GM12874 (cell line): ENCODE measurements around the gene TRPC4.

Experiments
- TF ChIP-seq, protein P1 (sequence below): IDR thresholded peaks from 2 replicates; pipeline ENCODE4 v1.5.1; 2011; ENCODE audit warnings: low read depth, mild to moderate bottlenecking, control low read depth, low read length, moderate library complexity; ENCODE audit not compliant: insufficient read depth

Gene TRPC4

DNA sequence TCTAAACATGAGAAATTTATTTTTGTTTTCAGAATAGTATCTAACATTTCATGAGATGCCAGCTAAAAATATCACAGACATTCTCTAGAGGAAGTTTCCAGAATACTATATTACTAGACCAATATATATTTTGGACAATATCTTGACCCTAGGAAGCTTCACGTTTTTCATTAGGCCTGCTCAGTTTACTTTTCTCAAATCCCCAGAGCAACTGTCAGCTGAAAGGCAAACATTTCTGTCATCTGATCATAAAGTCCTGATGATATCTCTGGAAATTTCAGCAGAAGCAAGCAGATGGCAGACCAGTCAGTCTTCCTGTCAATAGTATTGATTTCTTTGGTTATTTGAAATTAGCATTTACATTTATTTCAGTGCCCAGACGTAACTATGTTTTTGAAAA, 275.0 kb downstream of the TRPC4 start:
- TF ChIP-seq, protein P1, sequence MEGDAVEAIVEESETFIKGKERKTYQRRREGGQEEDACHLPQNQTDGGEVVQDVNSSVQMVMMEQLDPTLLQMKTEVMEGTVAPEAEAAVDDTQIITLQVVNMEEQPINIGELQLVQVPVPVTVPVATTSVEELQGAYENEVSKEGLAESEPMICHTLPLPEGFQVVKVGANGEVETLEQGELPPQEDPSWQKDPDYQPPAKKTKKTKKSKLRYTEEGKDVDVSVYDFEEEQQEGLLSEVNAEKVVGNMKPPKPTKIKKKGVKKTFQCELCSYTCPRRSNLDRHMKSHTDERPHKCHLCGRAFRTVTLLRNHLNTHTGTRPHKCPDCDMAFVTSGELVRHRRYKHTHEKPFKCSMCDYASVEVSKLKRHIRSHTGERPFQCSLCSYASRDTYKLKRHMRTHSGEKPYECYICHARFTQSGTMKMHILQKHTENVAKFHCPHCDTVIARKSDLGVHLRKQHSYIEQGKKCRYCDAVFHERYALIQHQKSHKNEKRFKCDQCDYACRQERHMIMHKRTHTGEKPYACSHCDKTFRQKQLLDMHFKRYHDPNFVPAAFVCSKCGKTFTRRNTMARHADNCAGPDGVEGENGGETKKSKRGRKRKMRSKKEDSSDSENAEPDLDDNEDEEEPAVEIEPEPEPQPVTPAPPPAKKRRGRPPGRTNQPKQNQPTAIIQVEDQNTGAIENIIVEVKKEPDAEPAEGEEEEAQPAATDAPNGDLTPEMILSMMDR: no peak

DNA sequence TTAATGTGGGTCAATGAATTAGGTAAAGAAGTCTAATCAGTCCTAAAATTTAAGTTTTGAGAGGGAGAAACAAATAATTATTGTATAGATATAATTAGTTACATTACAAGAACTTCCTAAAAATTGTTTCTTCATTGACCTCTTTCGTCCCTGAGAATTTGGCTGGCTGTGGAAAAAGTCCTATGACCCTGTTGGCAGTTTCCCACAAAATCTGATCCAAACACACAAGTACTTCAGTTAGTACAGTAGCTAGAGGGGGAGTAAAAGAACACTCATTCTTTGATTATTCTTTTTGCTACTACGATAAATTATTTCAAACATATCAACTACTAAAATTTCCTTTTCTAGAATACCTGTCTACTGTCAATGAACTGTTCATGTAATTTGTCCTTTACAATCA, 282.3 kb downstream of the TRPC4 start:
- TF ChIP-seq, protein P1: no peak
